Naive thymus-derived CD4-positive, alpha-beta T cell (primary cell): ENCODE measurements around the gene NAALADL2. TPM values are rescaled to one million over a fixed set of nuclear protein-coding genes. Genes with fewer than 3 reads are reported as not detected.

Experiments
- ATAC-seq: fragments of 150-1000 bp; cut with Tn5 transposase; 2 replicates; pipeline ENCODE4 v1.10.0; 2021; ENCODE audit warnings: mild to moderate bottlenecking, moderate library complexity
- CTCF ChIA-PET: fragments of 350-600 bp; sonication (Branson Sonifier 250); formaldehyde crosslinking; loops from one replicate; lab custom pipeline; 2021; ENCODE audit warnings: antibody characterized with exemption; lab: Charles Lee
- POLR2A ChIA-PET: fragments of 350-600 bp; sonication (Branson Sonifier 250); formaldehyde crosslinking; loops from one replicate; lab custom pipeline; 2021; ENCODE audit warnings: antibody characterized with exemption, inconsistent platforms; lab: Charles Lee
- DNase-seq, 9 donors: peaks; one replicate each; pipeline versions ENCODE4 v3.0.0 to v3.0.0-alpha.2; 2020 to 2022; ENCODE audit warnings: mixed read lengths in 1 of 9
- H3K27ac ChIP-seq: one replicate; pipeline ENCODE4 v1.7.0; 2013; ENCODE audit warnings: mild to moderate bottlenecking, low read depth, low read length, moderate library complexity
- H3K27me3 ChIP-seq, 2 donors: one replicate each; pipeline ENCODE4 v1.7.0; 2013; ENCODE audit warnings: low read length in 2 of 2, mild to moderate bottlenecking in 2 of 2, moderate library complexity in 2 of 2; ENCODE audit not compliant: control insufficient read depth in 2 of 2, insufficient read depth in 2 of 2
- H3K36me3 ChIP-seq, 3 experiments: 1 replicate in 2 of 3; 2 replicates in 1 of 3; pipeline ENCODE4 v1.7.0; 2013; ENCODE audit warnings: low read length in 3 of 3, mild to moderate bottlenecking in 3 of 3, moderate library complexity in 1 of 3; ENCODE audit not compliant: insufficient read depth in 3 of 3, control insufficient read depth in 2 of 3
- H3K4me1 ChIP-seq, 2 donors: one replicate each; pipeline ENCODE4 v1.7.0; 2013; ENCODE audit warnings: low read length in 2 of 2, mild to moderate bottlenecking in 2 of 2, moderate library complexity in 1 of 2; ENCODE audit not compliant: control insufficient read depth in 2 of 2, insufficient read depth in 2 of 2
- H3K4me3 ChIP-seq: 2 replicates; pipeline ENCODE4 v1.7.0; 2013; ENCODE audit warnings: mild to moderate bottlenecking, low read length
- H3K9me3 ChIP-seq, 3 experiments: 1 replicate in 2 of 3; 2 replicates in 1 of 3; pipeline ENCODE4 v1.7.0; 2013; ENCODE audit warnings: low read length in 3 of 3; ENCODE audit not compliant: control insufficient read depth in 2 of 3
- H3K27ac Mint-ChIP-seq, 9 donors: one replicate each; pipeline ENCODE4 v1.8.0; 2020 to 2022; ENCODE audit warnings: mixed read lengths in 9 of 9, mild to moderate bottlenecking in 8 of 9, moderate library complexity in 5 of 9, inconsistent platforms in 2 of 9
- H3K27me3 Mint-ChIP-seq, 5 donors: one replicate each; pipeline ENCODE4 v1.8.0; 2021 to 2022; ENCODE audit warnings: mixed read lengths in 5 of 5, mild to moderate bottlenecking in 1 of 5
- H3K36me3 Mint-ChIP-seq, 5 donors: one replicate each; pipeline ENCODE4 v1.8.0; 2020 to 2022; ENCODE audit warnings: mixed read lengths in 5 of 5, mild to moderate bottlenecking in 3 of 5, inconsistent platforms in 1 of 5
- H3K4me1 Mint-ChIP-seq, 7 donors: one replicate each; pipeline ENCODE4 v1.8.0; 2020 to 2022; ENCODE audit warnings: mixed read lengths in 7 of 7, mild to moderate bottlenecking in 3 of 7, inconsistent platforms in 1 of 7
- H3K4me3 Mint-ChIP-seq, 10 donors: one replicate each; pipeline ENCODE4 v1.8.0; 2020 to 2022; ENCODE audit warnings: mild to moderate bottlenecking in 10 of 10, mixed read lengths in 10 of 10, moderate library complexity in 6 of 10, inconsistent platforms in 2 of 10
- H3K9me3 Mint-ChIP-seq, 11 donors: one replicate each; pipeline ENCODE4 v1.8.0; 2020 to 2022; ENCODE audit warnings: mixed read lengths in 11 of 11, mild to moderate bottlenecking in 4 of 11, inconsistent platforms in 1 of 11, moderate library complexity in 1 of 11
- intact Hi-C, 2 donors: fragments of 100-400 bp; cut with micrococcal nuclease; formaldehyde crosslinking; loops; one replicate each; pipeline ENCODE4 v1.15.1; 2023
- polyA plus RNA-seq, 2 donors: library from polyadenylated mRNA; unstranded; fragments of 300-500 nt; fragmentation: Illumina TruSeq; gene quantifications; one replicate each; pipeline ENCODE4 v1.2.3, GENCODE V29; 2021
- total RNA-seq, 6 experiments: library from RNA in 5 of 6; stranded (reverse) in 5 of 6; gene quantifications; 1 replicate in 5 of 6; 2 replicates in 1 of 6; pipeline ENCODE4 v1.2.3 and lab custom pipeline; 2021 to 2026

Gene NAALADL2
- total and polyA plus RNA-seq, 7 experiments from 2014 or later = 0.76 to 1.4 TPM; not detected in 5

DNA sequence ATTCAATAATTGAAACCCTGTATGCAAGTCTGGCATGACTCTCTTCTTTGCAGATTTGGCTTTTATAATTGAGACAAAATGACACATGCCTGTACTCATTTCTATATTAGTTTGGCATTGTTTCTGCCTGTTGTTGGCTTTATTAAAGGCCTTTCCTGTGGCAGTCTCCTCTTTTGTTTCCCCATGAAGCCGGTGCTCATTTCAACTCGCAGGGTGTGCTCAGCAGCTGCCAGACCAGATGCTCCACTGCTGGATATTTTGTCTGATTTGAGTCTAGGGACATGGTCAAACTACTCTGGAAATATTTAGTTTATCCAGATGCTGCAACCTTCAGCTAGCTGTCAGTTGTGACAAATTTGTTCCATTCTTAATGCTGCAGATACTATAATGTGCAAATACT lies 445.3 kb downstream of the NAALADL2 start:
- intact Hi-C loops = no loop called here
- H3K9me3 ChIP-seq = no peaks in the 10 kb centered on the region
- Mint-ChIP-seq H3K27me3 (no peaks in the 10 kb centered on the region), H3K36me3 (no peaks in the 10 kb centered on the region), H3K9me3 (peaks cover 0 to 3% (median 0%) of the 10 kb centered on the region in 11 donors), H3K4me1 (peaks cover 0 to 7% (median 0%) of the 10 kb centered on the region in 7 donors), H3K27ac (no peak overlapping the region), H3K4me3 (no peak overlapping the region)
- no peaks in the 10 kb centered on the region for H3K36me3 ChIP-seq
- DNase-seq (no peak), ATAC-seq (no peak)
- no peak overlapping the region for H3K27ac ChIP-seq
- no peak overlapping the region for H3K4me3 ChIP-seq
- ChIA-PET CTCF (no interaction called here), POLR2A (no interaction called here)
- no peaks in the 10 kb centered on the region for H3K4me1 ChIP-seq
- no peaks in the 10 kb centered on the region for H3K27me3 ChIP-seq

DNA sequence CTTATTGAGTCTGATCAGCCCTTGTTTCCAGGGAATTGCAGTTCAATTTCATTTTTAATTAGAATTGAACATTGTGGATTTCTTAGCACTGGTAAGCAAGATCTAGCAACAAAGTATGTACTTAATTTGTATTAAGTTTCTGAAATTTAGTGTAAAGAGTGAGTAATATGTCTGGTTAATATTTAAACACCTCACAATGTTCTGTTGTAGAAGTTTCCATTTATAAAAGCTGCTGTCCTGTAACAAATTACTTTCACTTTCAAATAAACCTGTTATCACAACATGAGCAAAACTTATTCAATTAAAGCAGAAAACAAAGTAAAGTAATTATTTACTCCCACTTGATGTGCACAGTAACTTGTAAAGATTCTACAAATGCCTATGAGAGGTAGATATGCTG lies 448.5 kb downstream of the NAALADL2 start:
- Histone ChIP-seq H3K27me3 (no peaks in the 10 kb centered on the region), H3K4me3 (no peak overlapping the region), H3K4me1 (no peaks in the 10 kb centered on the region), H3K27ac (no peak overlapping the region), H3K9me3 (no peaks in the 10 kb centered on the region), H3K36me3 (no peaks in the 10 kb centered on the region)
- intact Hi-C loops = no loop called here
- ATAC-seq = no peak
- DNase-seq = no peak
- ChIA-PET CTCF (no interaction called here), POLR2A (no interaction called here)
- Mint-ChIP-seq H3K27ac (no peak overlapping the region), H3K36me3 (no peaks in the 10 kb centered on the region), H3K4me1 (peaks cover 0 to 7% (median 0%) of the 10 kb centered on the region in 7 donors), H3K4me3 (no peak overlapping the region), H3K27me3 (no peaks in the 10 kb centered on the region), H3K9me3 (peaks cover 0 to 2% (median 0%) of the 10 kb centered on the region in 11 donors)

DNA sequence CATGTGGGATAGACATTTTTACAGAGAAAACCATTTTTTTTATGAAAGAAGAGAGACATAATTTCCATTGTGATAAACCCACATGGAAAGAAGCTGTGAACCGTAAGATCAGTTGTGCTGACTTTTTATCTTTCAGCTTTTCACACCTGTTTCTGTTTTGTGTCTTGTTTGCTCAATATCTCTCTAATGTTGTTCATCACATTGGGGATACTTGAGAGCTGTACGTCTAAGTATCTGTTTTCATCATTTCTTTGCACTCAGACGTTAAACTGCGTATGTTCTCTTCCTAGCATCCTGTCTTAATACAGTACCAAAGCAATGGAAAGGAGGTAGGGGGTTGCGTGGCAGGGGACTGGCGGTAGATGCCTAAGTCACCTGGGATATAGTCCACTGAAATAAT lies 449.0 kb downstream of the NAALADL2 start:
- Mint-ChIP-seq H3K4me1 (peaks cover 0 to 7% (median 0%) of the 10 kb centered on the region in 7 donors), H3K9me3 (no peaks in the 10 kb centered on the region), H3K36me3 (no peaks in the 10 kb centered on the region), H3K27me3 (no peaks in the 10 kb centered on the region), H3K4me3 (no peak overlapping the region), H3K27ac (no peak overlapping the region)
- Histone ChIP-seq H3K4me3 (no peak overlapping the region), H3K9me3 (no peaks in the 10 kb centered on the region), H3K4me1 (no peaks in the 10 kb centered on the region), H3K27me3 (no peaks in the 10 kb centered on the region), H3K36me3 (no peaks in the 10 kb centered on the region), H3K27ac (no peak overlapping the region)
- POLR2A ChIA-PET = no interaction called here
- CTCF ChIA-PET = no interaction called here
- intact Hi-C loops = no loop called here
- no peak for DNase-seq
- ATAC-seq = no peak

DNA sequence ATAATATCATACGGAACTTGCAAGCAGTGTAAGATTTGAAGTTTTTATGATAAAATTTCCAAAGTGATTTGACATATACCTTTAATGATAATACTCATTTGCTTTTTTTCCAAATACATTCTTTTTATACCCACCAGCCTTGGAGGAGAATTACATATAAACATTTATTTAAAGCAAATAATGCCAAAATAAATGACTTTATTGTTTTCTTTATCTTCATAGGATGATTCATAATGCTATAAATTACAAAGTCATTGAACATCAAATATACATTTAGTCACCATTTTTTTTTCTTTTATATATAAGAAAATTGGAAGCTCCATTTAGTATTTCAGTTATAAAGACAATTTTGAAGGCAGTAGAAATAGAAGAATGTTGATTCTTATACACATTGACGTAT lies 450.9 kb downstream of the NAALADL2 start:
- intact Hi-C loops = no loop called here
- Histone ChIP-seq H3K4me3 (no peak overlapping the region), H3K27ac (no peak overlapping the region), H3K27me3 (no peaks in the 10 kb centered on the region), H3K4me1 (no peaks in the 10 kb centered on the region), H3K9me3 (no peaks in the 10 kb centered on the region), H3K36me3 (no peaks in the 10 kb centered on the region)
- no peak overlapping the region for H3K27ac Mint-ChIP-seq
- H3K27me3 Mint-ChIP-seq = no peaks in the 10 kb centered on the region
- H3K9me3 Mint-ChIP-seq = peaks cover 0 to 4% (median 0%) of the 10 kb centered on the region in 11 donors
- ChIA-PET POLR2A (no interaction called here), CTCF (no interaction called here)
- no peak for ATAC-seq
- H3K36me3 Mint-ChIP-seq = no peaks in the 10 kb centered on the region
- no peak for DNase-seq
- no peak overlapping the region for H3K4me3 Mint-ChIP-seq
- H3K4me1 Mint-ChIP-seq = peaks cover 0 to 7% (median 0%) of the 10 kb centered on the region in 7 donors

DNA sequence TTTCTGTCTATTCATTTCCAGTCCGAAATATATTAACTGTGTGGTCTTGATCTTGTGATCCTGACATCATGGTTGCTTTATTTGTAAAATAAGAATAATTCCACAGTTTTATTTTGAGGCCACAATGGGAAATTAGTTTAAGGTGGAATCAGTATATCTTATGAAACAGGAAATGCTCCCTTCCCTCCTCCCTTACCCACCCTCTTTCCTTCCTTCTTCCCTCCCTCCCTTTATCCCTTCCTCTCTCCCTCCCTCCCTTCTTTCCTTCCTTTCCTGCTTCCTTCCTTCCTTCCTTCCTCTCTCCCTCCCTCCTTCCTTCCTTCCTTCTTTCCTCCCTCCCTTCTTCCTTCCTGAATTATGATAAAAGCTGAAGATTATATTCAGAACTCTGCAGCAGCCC lies 452.3 kb downstream of the NAALADL2 start:
- Mint-ChIP-seq H3K36me3 (no peaks in the 10 kb centered on the region), H3K27ac (no peak overlapping the region), H3K9me3 (peaks cover 0 to 4% (median 0%) of the 10 kb centered on the region in 11 donors), H3K4me1 (peaks cover 0 to 7% (median 0%) of the 10 kb centered on the region in 7 donors), H3K27me3 (no peaks in the 10 kb centered on the region), H3K4me3 (no peak overlapping the region)
- no peak for ATAC-seq
- no peaks in the 10 kb centered on the region for H3K4me1 ChIP-seq
- ChIA-PET POLR2A (no interaction called here), CTCF (no interaction called here)
- no peaks in the 10 kb centered on the region for H3K27me3 ChIP-seq
- DNase-seq = no peak
- H3K9me3 ChIP-seq = no peaks in the 10 kb centered on the region
- H3K27ac ChIP-seq = no peak overlapping the region
- intact Hi-C loops = no loop called here
- no peaks in the 10 kb centered on the region for H3K36me3 ChIP-seq
- H3K4me3 ChIP-seq = no peak overlapping the region

DNA sequence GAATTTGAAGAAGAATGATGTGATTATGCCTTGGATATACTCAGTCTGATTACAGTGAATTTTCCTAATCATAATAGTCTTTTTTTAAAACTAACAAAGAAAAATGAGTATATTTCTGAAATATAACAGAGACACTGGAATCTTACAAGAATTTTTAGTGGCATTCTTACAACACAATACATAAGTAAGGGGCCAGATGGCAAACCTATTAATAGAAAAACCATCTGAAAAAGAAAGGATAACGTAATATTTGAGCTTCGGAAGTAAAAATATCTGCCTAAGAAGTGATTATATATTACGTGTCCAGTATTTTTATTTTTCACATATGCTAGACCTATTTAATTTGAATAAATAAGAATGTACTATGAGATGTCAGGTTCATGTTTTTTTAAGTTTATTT lies 452.8 kb downstream of the NAALADL2 start:
- H3K4me1 ChIP-seq = no peaks in the 10 kb centered on the region
- Mint-ChIP-seq H3K27ac (no peak overlapping the region), H3K4me1 (peaks cover 0 to 7% (median 0%) of the 10 kb centered on the region in 7 donors), H3K9me3 (peaks cover 0 to 4% (median 0%) of the 10 kb centered on the region in 11 donors), H3K4me3 (no peak overlapping the region), H3K36me3 (no peaks in the 10 kb centered on the region), H3K27me3 (no peaks in the 10 kb centered on the region)
- no peak overlapping the region for H3K27ac ChIP-seq
- no peaks in the 10 kb centered on the region for H3K27me3 ChIP-seq
- ATAC-seq (no peak), DNase-seq (no peak)
- H3K36me3 ChIP-seq = no peaks in the 10 kb centered on the region
- CTCF ChIA-PET = no interaction called here
- H3K9me3 ChIP-seq = no peaks in the 10 kb centered on the region
- POLR2A ChIA-PET = no interaction called here
- no peak overlapping the region for H3K4me3 ChIP-seq
- intact Hi-C loops = no loop called here

DNA sequence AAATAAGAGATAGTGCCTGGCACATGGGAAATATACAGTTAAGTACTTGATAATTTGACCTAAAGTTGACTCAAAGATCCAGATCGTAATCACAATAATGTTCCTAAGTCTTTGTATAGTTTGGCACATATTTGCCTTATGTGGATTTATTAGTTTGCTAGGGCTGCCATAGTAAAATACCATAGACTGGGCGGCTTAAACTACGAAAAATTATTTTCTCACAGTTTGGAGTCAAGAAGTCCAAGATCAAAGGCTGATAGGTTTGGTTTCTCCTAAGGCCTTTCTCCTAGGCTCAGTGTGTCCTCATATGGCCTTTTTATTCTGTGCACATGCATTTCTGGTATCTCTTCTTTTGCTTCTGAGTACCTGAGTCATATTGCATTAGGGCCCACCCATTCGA lies 453.7 kb downstream of the NAALADL2 start:
- ATAC-seq (no peak), DNase-seq (no peak)
- no peaks in the 10 kb centered on the region for H3K9me3 ChIP-seq
- peaks cover 0 to 4% (median 0%) of the 10 kb centered on the region in 11 donors for H3K9me3 Mint-ChIP-seq
- no peaks in the 10 kb centered on the region for H3K27me3 ChIP-seq
- no peak overlapping the region for H3K27ac ChIP-seq
- no peaks in the 10 kb centered on the region for H3K4me1 ChIP-seq
- H3K4me3 Mint-ChIP-seq = no peak overlapping the region
- H3K36me3 ChIP-seq = no peaks in the 10 kb centered on the region
- POLR2A ChIA-PET = no interaction called here
- H3K36me3 Mint-ChIP-seq = no peaks in the 10 kb centered on the region
- no peak overlapping the region for H3K4me3 ChIP-seq
- CTCF ChIA-PET = no interaction called here
- intact Hi-C loops = no loop called here
- H3K27ac Mint-ChIP-seq = no peak overlapping the region
- peaks cover 0 to 7% (median 0%) of the 10 kb centered on the region in 7 donors for H3K4me1 Mint-ChIP-seq
- no peaks in the 10 kb centered on the region for H3K27me3 Mint-ChIP-seq
